SKM-1 (cell line): ENCODE data around the gene IL12RB1.
"Not testable (repeated sequence)": the region's sequence is repeated elsewhere in the genome, so short reads cannot be mapped to it uniquely, and the experiment has no call there.

ENCODE experiments used
- DNase-seq: peaks from one replicate; lab custom pipeline; 2025; ENCODE audit not compliant: unreplicated experiment; lab: John Stamatoyannopoulos, UW

Gene IL12RB1

DNA sequence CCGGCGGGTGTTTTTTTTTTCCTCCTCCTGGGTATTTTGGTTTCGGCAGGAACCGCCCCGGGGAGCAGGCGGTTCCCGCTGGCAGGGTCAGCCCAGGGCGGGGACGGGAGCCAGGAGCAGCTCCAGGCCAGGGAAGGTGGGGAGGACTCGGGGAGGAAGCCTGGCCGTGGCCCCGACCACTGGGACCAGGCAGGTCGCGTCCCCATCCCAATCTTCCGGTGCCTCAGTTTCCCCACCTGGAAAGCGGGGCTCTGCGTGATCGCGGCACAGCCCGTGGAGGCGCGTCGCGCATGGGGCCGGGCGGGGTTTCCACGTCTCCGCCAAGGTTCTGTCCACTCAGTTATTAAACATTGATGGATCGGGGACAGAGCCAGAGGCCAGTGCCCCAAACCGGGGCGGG is 34.8 kb downstream of the IL12RB1 start:
- DNase-seq, result no peak

DNA sequence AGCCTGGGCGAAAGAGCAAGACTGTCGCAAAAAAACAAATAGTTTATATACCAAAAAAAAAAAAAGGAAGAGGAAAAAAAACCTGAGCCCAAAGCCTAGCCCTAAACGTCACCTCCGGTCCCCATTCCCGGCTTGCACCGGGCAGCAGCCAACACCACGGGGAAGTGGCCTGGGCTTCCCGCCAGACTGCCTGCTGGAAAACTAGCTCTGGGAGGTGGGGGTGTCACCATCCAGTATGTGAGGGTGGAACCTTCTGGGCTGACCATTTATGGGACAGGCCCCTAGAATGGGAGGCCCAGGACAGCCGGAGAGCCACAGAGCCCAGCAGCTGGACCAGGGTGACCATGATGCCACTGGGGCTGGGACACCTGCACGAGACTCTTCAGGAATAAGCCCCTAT is 37.3 kb downstream of the IL12RB1 start:
- no peak for DNase-seq

DNA sequence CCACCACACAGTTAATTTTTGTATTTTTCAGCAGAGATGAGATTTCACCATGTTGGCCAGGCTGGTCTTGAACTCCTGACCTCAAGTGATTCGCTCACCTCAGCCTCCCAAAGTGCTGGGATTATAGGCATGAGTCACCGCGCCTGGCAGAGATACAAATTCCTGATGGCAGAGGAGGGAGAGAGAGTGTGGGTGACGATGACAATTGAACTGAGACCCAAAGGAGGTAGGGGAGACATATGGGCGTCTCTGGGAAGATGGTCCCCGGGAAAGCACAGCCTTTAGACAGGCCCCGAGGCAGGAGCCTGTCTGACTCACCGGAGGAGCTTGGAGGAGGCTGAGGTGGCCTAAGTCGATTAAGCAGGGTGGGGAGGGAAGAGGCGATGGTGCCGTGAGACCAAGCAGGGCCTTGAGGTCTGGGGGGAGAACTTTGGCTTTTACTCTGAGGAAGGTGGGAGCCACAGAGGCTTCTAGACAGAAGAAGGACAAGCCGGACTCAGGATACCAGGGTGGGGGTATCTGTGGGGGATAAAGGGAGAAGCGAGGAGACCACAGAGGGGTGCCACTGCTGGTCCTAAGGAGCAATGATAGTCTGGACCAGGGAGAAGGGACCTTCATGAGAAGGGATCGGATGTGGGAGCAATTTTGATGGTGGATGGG is 40.5 kb downstream of the IL12RB1 start:
- no peak for DNase-seq

DNA sequence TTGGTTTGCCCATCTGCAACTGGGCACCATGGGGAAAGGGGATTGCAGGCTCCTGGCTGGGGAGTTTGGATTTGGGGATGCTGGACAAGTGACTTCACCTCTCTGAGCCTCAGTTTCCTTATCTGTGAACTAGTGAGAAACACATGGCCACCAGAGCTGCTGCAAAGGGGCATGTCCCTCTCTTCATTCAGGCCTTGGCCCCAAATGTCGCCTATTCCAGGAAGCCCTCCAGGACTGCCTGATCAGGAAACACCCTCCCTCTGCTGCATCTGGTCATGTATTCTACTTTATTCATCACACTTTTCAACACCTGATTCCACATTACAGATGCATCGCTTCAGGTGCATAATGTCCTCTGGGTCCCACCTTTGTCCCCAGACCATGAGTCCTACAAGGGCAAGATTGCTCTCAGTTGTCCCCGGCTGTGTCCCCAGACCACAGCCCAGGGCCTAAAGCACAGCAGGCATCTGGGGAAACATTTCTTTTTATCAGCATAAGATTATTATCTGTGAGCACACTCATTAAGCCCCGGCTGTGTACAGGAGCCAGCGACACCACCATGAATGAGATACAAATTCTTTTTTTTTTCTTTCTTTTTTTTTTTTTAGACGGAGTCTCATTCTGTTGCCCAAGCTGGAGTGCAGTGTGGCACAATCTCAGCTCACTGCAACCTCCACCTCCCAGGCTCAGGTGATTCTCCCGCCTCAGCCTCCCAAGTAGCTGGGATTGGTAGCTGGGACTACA is 41.3 kb downstream of the IL12RB1 start:
- DNase-seq, result no peak

DNA sequence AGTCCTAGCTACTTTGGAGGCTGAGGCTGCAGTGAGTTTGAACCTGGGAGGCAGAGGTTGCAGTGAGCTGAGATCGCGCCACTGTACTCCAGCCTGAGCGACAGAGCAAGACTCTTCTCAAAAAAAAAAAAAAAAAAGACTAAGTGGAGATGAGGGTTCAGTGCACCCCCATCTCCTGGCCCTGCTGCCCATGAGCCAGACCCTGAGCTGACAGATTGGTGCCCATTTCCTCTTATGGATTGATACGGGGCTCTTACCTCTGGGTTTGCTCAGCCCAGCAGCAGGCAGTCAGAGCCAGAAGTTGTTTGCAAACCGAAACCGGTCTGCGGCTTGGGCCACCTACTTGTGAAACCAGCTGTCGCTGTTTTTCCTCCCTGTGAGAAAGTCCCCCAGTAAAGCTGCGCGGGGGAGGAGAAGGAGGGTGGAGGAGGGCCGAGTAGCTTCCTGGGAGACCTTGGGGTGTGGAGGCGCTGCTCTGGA is 41.9 kb downstream of the IL12RB1 start:
- peak; percentile 32 for DNase-seq

DNA sequence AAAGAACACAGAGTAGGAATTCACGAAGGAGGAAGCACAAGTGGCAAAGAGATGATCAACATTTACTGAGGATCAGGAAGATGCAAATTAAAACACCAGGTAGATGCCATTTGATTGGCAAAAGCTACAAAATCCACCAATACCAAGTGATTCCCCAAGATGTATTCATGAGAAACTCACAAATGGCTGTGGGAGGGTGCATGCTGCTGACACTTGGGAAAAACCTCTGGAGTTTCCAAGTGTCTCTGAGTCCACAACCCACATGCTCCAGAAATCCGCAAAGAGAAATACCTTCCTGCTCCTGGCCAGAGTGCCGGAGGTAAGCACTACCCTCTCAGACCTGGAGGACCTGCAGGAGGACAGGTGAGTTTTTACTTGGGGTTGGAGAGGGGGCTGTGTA is 43.1 kb downstream of the IL12RB1 start:
- no peak for DNase-seq

DNA sequence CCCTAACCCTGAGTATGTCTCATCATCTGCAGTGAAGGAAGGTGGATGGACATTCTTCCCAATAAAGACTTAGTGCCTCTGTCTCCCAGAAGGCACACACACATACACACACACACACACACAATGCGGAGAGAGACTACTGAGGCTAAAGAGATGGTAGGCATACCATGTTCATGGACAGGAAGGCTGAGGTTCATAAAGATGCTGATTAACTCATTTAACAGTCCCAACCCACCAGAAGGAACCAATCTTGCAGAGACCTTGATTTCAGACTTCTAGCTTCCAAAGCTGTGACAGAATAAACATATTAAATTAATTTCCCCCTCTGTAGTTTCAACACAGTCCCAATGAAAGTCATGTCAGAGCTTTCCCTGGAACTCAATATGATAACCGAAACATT is 45.7 kb downstream of the IL12RB1 start:
- no peak for DNase-seq

DNA sequence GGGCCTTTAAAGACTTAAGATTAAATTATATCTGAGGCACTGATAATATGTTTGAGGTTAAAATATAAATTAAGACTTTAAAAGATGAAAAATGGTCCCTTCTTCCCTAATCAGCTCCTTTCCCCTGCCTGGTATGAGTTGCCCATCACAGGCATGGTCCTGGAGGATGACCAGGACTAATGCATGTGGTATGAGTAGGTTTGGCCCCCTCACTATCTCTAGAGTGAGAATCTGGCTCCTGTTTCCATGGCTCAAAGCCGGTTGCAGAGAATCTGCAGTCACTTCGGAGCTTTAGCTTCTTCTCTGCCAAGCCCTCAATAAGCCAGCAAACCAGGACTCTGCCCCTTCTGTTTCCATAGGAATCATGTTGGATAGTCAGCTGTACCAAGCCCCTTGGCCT is 54.6 kb downstream of the IL12RB1 start:
- not testable (repeated sequence) for DNase-seq

DNA sequence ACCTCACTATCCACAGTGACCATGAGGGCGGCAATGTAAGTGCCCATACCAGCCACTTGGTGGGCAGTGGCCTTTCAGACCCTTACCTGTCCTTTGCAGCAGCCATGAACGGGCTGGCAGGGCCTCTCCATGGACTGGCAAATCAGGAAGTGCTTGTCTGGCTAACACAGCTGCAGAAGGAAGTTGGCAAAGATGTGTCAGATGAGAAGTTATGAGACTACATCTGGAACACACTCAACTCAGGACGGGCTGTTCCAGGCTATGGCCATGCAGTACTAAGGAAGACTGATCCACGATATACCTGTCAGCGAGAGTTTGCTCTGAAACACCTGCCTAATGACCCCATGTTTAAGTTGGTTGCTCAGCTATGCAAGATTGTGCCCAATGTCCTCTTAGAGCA is 55.3 kb downstream of the IL12RB1 start:
- DNase-seq, result not testable (repeated sequence)

DNA sequence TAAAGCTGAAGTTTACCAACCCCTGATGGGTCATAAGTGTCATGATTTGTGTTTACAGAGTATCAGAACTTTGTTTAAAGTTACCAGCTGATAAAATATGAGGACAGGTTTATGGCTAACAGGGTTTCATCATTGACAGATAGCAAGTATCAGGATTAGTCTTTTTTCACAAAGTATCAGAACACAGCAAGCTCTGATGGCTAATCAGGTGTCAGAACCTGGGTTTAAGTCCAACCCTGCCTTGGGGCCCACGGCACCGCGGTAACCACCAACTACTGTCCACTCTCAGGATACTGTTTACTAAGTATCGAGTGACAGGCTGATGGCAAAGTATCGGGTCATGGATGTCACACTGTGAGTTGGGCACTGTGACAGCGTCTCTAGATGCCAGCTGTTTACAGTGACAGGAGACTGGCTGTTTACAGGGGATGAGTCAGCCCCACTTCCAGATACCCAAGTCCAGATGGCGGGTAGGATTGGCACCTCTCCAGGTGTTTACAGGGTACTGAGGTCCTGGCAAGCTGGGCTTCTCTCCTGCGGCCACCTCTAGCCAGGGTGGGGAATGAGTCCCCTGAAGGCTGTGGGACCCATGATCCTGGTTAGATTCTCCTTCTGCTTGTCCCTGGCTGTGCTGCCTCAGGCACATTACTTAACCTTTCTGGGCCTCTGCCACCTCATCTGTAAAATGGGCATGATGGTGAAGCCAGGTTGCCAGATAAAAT is 57.0 kb downstream of the IL12RB1 start:
- no peak for DNase-seq

DNA sequence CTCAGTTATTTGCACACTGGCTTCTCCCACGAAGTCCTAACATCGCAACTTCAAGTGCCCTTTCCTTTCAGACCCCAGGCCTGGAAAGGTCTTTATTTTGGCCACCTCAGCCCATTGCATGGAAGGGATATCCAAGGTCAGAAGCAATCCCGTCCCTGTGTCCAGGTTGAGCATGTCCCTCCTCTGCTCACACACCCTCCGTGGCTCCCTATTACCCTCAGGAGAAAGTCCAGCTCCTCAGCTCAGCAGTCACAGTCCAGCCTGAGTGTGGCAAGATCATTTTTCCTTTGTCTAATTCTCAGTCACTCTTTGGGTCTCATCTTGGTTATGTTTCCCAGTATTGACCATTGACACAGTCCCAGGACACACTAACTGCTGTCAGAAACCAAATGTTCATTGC is 59.6 kb downstream of the IL12RB1 start:
- no peak for DNase-seq

DNA sequence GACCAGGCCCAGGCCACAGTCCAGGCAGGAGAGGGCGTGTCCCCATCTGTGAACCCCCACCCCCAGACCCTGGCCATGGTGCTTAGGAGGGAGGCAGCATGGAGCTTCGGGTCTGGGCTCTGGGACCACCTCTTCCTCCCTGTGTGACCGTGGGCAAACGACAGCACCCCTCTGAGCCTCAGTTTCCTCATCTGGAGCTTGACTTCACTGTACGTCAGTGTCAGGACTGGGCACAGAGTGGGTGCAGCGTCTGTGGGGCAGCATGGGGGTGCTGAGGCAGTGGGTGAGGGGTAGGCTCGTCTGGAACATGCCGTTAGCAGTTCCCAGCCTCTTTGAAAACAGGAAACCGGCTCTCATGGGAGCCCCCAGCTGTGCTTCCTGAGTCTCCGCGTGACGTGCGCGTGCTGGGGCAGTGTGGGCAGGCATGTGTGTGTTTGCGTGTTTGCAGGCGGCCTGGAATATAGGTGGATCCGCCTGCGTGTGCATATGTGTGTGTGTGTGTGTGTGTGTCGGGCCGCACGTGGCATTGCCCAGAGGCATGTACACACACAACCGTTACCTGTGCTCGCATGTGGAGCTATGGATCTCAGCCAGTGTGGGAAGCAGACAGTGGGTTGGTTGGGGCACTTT is 63.0 kb downstream of the IL12RB1 start:
- DNase-seq, result no peak

DNA sequence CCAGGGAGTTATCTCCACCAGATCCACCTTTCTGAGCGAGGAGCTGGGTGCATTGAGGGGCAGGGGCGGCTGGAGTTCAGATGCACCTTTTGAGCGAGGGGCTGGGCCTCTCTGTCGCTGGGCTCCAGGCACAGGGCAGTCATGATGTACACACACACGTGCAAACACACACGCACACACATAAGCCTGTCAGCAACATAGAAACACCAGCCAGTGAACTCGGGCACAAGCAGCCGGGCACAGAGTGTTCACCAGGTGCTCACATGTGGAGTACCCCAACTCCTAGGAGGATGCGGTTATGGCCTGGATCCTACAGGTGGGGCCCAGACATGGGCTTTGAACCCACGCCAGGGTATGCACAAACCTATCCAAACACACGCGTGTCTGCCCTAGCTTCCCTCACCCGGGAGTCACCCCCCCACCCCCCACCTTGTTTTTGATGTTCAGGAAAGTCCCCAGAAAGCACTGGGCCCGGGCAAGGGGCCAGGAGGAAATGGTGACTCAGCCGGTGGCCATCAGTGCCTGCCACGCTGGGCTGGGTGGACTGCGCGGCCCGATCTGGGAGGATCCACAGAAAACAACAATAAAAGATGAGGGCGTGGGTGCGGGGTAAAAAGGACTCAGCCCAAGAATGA is 65.5 kb downstream of the IL12RB1 start:
- DNase-seq, result no peak

DNA sequence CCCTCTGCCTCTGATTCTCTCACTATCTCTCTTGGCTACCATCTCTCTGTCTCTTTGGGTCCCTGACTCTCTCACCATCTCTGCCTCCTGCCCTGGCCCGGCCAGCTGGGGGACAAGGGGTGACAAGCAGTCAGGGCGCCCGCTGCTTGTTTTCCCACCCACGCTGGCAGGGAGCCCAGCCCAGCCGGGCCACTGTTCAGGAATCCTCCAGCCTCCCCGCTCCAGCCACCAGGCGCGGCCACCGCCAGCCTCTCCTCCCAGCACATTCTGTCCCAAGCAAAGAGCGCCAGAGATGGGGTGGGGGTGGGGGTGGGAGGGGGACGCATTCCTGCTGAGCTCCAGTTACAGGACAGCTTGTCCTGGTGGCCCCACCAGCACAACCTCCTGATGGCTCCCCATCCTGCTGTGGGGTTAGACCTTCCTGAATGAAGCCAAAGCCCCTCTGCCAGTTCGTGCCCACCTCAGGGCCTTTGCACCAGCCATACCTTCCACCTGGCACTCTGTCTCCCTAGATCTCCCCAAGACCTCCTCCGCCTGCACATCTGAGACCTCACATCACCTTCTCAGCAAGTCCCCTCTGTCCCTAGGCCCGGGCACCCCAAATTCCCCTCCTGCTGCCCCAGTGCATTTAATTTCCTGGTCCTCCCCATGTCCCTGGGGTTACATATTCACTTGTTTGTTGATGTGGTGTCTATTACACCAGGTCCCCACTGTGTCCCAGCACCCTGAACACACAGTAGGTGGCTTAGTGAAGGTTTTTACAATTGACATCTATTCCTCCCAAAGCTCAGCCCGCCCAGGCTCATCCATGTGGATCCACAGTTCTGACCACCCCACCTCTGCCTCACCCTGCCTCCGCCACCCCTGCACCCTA is 66.3 kb downstream of the IL12RB1 start:
- no peak for DNase-seq

DNA sequence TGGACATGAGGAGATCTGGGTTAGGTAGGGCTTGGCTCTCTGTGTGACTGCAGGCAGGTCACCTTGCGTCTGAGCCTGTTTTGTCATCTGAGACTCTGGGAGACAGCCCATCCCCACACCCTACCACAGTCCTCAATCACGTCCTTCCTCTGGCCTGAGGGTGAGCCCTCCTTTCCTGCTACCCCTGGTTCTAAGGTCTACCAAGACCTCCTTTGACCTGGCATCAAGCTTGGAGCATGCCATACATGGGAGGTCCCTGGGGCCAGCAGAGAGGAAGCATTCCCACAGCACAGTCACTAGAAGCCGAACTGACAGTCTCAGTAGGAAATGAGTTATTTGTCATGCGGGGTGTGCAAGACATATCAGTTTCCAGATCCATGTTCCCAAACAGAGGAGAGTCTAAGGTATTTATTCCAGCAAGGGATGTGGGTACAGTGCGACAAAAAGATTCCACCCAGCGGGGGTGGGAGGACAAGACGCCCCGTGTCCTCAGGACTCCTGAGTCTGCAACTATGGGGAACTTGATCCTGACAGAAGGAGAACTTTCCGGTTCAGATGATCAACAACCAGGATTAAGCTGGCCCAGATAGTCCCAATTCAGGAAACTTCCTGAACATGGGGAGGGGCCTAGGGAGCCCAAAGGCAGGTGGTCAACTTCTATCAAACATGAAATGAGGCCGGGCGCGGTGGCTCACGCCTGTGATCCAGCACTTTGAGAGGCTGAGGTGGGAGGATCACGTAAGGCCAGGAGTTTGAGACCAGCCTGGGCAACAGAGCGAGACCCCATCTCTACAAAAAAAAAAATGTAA is 69.3 kb downstream of the IL12RB1 start:
- DNase-seq, result no peak

DNA sequence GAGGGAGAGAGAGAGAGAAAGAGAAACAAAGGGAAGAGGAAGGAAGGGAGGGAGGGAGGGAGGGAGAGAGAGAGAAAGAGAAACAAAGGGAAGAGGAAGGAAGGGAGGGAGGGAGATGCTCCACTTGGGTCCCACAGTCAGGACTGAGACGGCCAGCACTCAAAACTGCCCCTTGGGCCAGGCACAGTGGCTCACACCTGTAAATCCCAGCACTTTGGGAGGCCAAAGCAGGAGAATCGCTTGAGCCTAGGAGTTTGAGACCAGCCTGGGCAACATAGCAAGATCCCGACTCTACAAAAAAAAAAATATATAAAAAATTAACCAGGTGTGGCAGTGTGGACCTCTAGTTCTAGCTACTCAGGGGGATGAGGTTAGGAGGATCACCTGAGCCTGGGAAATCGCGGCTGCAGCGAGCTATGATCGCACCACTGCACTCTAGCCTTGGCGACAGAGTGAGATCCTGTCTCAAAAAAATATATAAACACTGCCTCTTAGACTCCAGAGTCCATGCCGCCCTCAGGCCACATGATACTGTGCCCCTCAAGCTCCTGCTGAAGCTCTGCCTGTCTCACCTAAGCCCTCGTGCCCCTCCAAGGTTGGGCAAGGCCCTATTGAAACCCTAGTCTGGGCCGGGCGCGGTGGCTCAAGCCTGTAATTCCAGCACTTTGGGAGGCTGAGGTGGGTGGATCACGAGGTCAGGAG is 70.4 kb downstream of the IL12RB1 start:
- DNase-seq, result no peak

DNA sequence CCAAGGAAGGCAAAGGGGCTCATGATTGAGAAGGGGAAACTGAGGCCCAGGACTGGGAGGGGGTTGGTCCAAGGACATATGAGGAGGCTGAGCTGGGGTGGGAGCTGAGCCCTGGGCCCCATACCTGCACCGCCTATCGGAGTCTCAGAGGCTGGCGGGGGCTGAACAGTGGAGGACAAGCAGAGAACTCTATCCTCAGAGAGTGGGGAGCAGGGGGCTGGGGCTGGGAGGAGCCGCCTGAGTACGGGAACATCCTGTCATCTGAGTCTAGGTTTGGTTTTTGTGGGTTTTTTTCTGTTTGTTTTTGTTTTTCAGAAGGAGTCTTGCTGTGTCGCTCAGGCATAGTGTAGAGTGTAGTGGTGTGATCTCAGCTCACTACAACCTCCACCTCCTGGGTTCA is 72.5 kb downstream of the IL12RB1 start:
- DNase-seq, result no peak

DNA sequence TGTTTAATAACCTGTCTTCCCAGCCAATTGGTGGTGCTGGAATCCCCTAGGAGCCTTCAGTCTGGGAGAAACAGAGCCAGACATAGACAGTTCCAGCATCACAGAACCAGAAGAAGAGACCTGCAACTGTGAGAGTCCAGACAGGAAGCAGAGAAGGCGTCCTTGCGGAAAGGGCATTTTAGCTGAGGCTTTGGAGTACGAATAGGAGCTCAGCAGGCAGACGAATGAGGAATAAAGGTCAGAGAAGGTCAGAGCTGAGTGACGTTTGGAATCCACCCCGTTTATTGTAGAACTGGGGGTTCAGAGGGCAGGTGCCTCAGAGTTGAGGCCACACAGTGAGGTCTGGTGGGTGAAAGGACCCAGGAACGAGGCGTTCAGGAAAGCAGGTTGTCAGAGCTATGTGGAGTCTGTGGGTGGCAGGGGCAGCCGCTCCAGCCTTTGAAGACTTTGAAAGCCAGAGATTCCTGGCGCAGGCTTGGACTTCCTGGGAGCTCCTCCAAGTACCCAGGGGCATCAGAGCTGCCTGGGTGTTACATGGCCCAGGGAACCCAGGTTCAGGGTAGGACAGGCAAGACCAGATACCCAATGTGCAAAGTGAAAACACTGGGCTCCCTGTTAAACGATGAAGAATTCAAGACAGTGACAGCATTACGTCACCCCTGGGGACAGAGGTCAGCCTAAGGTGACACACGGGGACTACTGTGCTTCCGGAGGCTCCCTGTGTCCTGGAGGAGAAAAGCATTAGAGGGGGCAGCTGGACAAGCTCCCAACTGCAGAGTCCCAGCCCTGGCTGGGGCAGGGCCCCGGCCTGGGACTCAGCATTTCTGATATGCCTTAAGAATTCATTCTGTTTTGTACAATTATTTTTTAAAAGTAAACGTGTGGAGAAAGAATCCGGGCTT is 73.3 kb downstream of the IL12RB1 start:
- DNase-seq, result no peak
